HCT116 (cell line): ENCODE data around the gene MYZAP. TPM values are rescaled to one million over a fixed set of nuclear protein-coding genes. Genes with fewer than 3 reads are reported as not detected.

ENCODE experiments used
- ATAC-seq: fragments of 200-7000 bp; cut with Tn5 transposase; 2 replicates; pipeline ENCODE4 v1.9.1; 2020; ENCODE audit warnings: mild to moderate bottlenecking, moderate library complexity
- BruUV-seq: library from RNA; stranded (reverse); fragments of 400-500 nt; replicated peaks from 2 replicates; lab custom pipeline; 2021; lab: Mats Ljungman, UMichigan
- CTCF ChIA-PET: fragments of 300-600 bp; sonication (Branson Sonifier 250); formaldehyde crosslinking; loops from one replicate; lab custom pipeline; 2021; ENCODE audit warnings: antibody characterized with exemption; lab: Charles Lee
- POLR2A ChIA-PET: fragments of 300-600, 350-600 bp; sonication (Branson Sonifier 250); formaldehyde crosslinking; loops from one replicate; lab custom pipeline; 2021; ENCODE audit warnings: antibody characterized with exemption; lab: Charles Lee
- RAD21 ChIA-PET, 2 experiments: fragments of 300-600 bp; sonication (Branson Sonifier 250); formaldehyde crosslinking; loops; one replicate each; lab custom pipeline; 2023; ENCODE audit warnings: low total read pairs in 2 of 2; ENCODE audit not compliant: uncharacterized antibody in 2 of 2, unreplicated experiment in 2 of 2, low non-redundant PET in 1 of 2; lab: Charles Lee
- DNase-seq: peaks from one replicate; pipeline ENCODE4 v3.0.0-alpha.2; 2010; ENCODE audit warnings: low read depth, low spot score
- H2AFZ ChIP-seq: fragments of 200-600 bp; shearing (Covaris generic), sonication (generic); 2 replicates; pipeline ENCODE4 v1.6.1; 2017; ENCODE audit warnings: low read depth, mixed run types, mixed read lengths, antibody characterized with exemption, low read length; ENCODE audit not compliant: poor library complexity, severe bottlenecking
- H3K27ac ChIP-seq: 2 replicates; pipeline ENCODE4 v1.5.1; 2012; ENCODE audit warnings: low read depth, low read length
- H3K27me3 ChIP-seq: fragments of 200-600 bp; sonication (generic); 2 replicates; pipeline ENCODE4 v1.6.1; 2016; ENCODE audit warnings: mixed run types, low read length, mixed read lengths; ENCODE audit not compliant: insufficient read depth
- H3K36me3 ChIP-seq, 2 experiments: fragments of 200-500 bp in 1 of 2; fragments of 200-600 bp in 1 of 2; sonication (Bioruptor generic) in 1 of 2; sonication (generic) in 1 of 2; 2 replicates each; pipeline versions ENCODE4 v1.5.1 to v1.6.1; 2014 to 2016; ENCODE audit warnings: low read length in 2 of 2, inconsistent platforms in 1 of 2, mixed read lengths in 1 of 2, mixed run types in 1 of 2; ENCODE audit not compliant: insufficient read depth in 2 of 2, control insufficient read depth in 1 of 2
- H3K4me1 ChIP-seq, 2 experiments: fragments of 200-600 bp in 1 of 2; sonication (generic) in 1 of 2; 2 replicates each; pipeline versions ENCODE4 v1.5.1 to v1.6.1; 2012 to 2017; ENCODE audit warnings: low read length in 2 of 2, inconsistent platforms in 1 of 2, mild to moderate bottlenecking in 1 of 2, mixed read lengths in 1 of 2, mixed run types in 1 of 2, moderate library complexity in 1 of 2; ENCODE audit not compliant: insufficient read depth in 2 of 2, control insufficient read depth in 1 of 2
- H3K4me2 ChIP-seq: fragments of 200-600 bp; sonication (generic); 2 replicates; pipeline ENCODE4 v1.6.1; 2017; ENCODE audit warnings: mixed run types, low read length, mixed read lengths
- H3K4me3 ChIP-seq, 2 experiments: fragments of 200-600 bp in 1 of 2; sonication (generic) in 1 of 2; replicated peaks in 1 of 2; 2 replicates each; pipeline ENCODE4 v1.5.1; 2011 to 2016; ENCODE audit warnings: low read length in 2 of 2, control low read depth in 1 of 2, low read depth in 1 of 2, mild to moderate bottlenecking in 1 of 2, mixed read lengths in 1 of 2, mixed run types in 1 of 2
- H3K79me2 ChIP-seq: fragments of 200-600 bp; sonication (generic); 2 replicates; pipeline ENCODE4 v1.6.1; 2017; ENCODE audit warnings: mild to moderate bottlenecking, mixed run types, low read length, moderate library complexity, mixed read lengths; ENCODE audit not compliant: insufficient read depth
- H3K9ac ChIP-seq: fragments of 200-600 bp; sonication (generic); 2 replicates; pipeline ENCODE4 v1.6.1; 2016; ENCODE audit warnings: low read length, mixed read lengths
- H3K9me2 ChIP-seq: fragments of 200-600 bp; sonication (generic), shearing (Covaris generic); 2 replicates; pipeline ENCODE4 v1.6.1; 2017; ENCODE audit warnings: mixed run types, mild to moderate bottlenecking, moderate library complexity; ENCODE audit not compliant: insufficient read depth
- H3K9me3 ChIP-seq, 2 experiments: fragments of 200-500 bp in 1 of 2; fragments of 200-600 bp in 1 of 2; sonication (Bioruptor generic) in 1 of 2; sonication (generic) in 1 of 2; 2 replicates each; pipeline ENCODE4 v1.6.1; 2014 to 2017; ENCODE audit warnings: low read length in 2 of 2, mixed read lengths in 2 of 2, inconsistent platforms in 1 of 2, low read depth in 1 of 2, mild to moderate bottlenecking in 1 of 2, mixed run types in 1 of 2, moderate library complexity in 1 of 2; ENCODE audit not compliant: control insufficient read depth in 1 of 2, insufficient read depth in 1 of 2
- H4K20me1 ChIP-seq: fragments of 200-600 bp; sonication (generic), shearing (Covaris generic); 2 replicates; pipeline ENCODE4 v1.6.1; 2017; ENCODE audit warnings: mixed run types, mild to moderate bottlenecking, moderate library complexity; ENCODE audit not compliant: insufficient read depth
- ATF3 ChIP-seq: IDR thresholded peaks from 2 replicates; pipeline ENCODE4 v1.6.1; 2012
- CBX3 ChIP-seq: IDR thresholded peaks from 2 replicates; pipeline ENCODE4 v1.6.1; 2012; ENCODE audit warnings: low read depth
- CEBPB ChIP-seq: IDR thresholded peaks from 2 replicates; pipeline ENCODE4 v1.6.1; 2012; ENCODE audit warnings: low read depth
- CTCF ChIP-seq, 3 experiments: fragments of 200-600 bp in 1 of 3; sonication (generic) in 1 of 3; IDR thresholded peaks in 2 of 3; conservative IDR thresholded peaks in 1 of 3; 2 replicates each; pipeline ENCODE4 v1.5.1; 2012 to 2017; ENCODE audit warnings: low read depth in 2 of 3, low read length in 2 of 3, antibody characterized with exemption in 1 of 3, borderline replicate concordance in 1 of 3, control low read depth in 1 of 3, mild to moderate bottlenecking in 1 of 3, mixed read lengths in 1 of 3, mixed run types in 1 of 3, moderate library complexity in 1 of 3; ENCODE audit not compliant: insufficient read depth in 1 of 3
- EGR1 ChIP-seq: IDR thresholded peaks from 2 replicates; pipeline ENCODE4 v1.6.1; 2012; ENCODE audit warnings: low read depth
- ELF1 ChIP-seq: IDR thresholded peaks from 2 replicates; pipeline ENCODE4 v1.6.1; 2012; ENCODE audit warnings: low read depth, borderline replicate concordance
- EZH2 ChIP-seq: fragments of 200-600 bp; sonication (generic); IDR thresholded peaks from 2 replicates; pipeline ENCODE4 v1.6.1; 2017; ENCODE audit warnings: antibody characterized with exemption, mixed run types
- EZH2phosphoT487 ChIP-seq: fragments of 200-600 bp; IDR thresholded peaks from 2 replicates; pipeline ENCODE4 v1.6.1; 2018; ENCODE audit warnings: antibody characterized with exemption, borderline replicate concordance
- FOSL1 ChIP-seq: IDR thresholded peaks from 2 replicates; pipeline ENCODE4 v1.6.1; 2012; ENCODE audit warnings: low read depth
- MAX ChIP-seq: IDR thresholded peaks from 2 replicates; pipeline ENCODE4 v1.6.1; 2012
- POLR2AphosphoS5 ChIP-seq: IDR thresholded peaks from 2 replicates; pipeline ENCODE4 v1.6.1; 2011; ENCODE audit warnings: mild to moderate bottlenecking, low read depth, low read length, moderate library complexity
- SRF ChIP-seq: IDR thresholded peaks from 2 replicates; pipeline ENCODE4 v1.6.1; 2012; ENCODE audit warnings: low read depth
- TCF7L2 ChIP-seq: IDR thresholded peaks from 2 replicates; pipeline ENCODE4 v1.7.0; 2011; ENCODE audit warnings: borderline replicate concordance, inconsistent platforms; ENCODE audit not compliant: insufficient read depth, insufficient read length; ENCODE audit errors: extremely low read depth
- ZBTB33 ChIP-seq: IDR thresholded peaks from 2 replicates; pipeline ENCODE4 v1.6.1; 2011; ENCODE audit warnings: mild to moderate bottlenecking, low read length, moderate library complexity; ENCODE audit not compliant: insufficient replicate concordance; ENCODE audit errors: extremely low read depth
- ZFX ChIP-seq: fragments of 450-650 bp; IDR thresholded peaks from 2 replicates; pipeline ENCODE4 v1.6.1; 2017
- ZNF274 ChIP-seq: fragments of 200-500 bp; sonication (Bioruptor generic); IDR thresholded peaks from 2 replicates; pipeline ENCODE4 v1.6.1; 2014; ENCODE audit warnings: mild to moderate bottlenecking, low read depth, low read length, inconsistent platforms
- intact Hi-C: fragments of 100-400 bp; cut with micrococcal nuclease; formaldehyde crosslinking; loops from 2 replicates; pipeline ENCODE4 v1.10.0; 2022
- total RNA-seq: library from RNA; stranded (reverse); gene quantifications from one replicate; pipeline ENCODE4 v1.2.1, GENCODE V29; 2021; ENCODE audit not compliant: unreplicated experiment

MYZAP gene
- total RNA-seq, 1 experiment from 2014 or later, result 5.8 TPM

DNA sequence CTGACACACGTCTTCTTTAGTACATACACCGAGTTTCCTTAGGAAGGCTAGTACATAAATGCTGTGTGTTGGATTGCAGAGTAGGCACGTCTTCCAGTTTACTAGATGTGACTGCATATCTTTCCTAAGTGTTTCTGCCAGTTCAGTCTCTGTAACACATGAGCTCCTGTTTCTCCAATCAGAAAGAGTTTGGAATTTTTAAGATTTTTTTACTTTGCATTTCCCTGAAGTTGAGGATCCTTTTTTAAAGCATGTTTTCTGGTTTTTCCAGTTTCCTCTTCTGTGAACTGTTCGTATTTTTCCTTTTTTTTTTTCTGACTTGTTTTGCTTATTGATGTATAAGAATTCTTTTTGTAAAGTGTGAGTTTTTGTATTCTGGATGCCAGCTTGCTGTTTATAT lies 107.3 kb downstream of the MYZAP start (continued):
- TF ChIP-seq ZBTB33, result no peak

DNA sequence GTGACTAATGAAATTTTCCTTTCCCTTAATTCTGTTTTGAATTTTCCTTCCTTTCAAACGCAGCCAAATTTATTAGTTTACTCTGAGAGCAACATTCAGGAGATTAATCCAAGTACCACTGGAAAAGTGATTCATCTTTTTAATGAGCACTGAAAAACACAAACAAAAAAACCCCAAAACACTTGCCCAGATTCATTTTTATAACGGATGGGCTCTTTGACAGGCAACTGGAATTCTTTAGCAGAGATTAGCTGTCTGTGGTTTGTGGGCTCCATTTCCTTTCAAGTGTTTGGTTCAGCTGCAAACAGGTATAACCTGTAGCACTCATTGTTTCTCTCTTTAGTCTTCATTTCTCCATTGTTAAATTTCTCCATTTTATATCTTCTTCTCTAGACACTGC lies 111.7 kb downstream of the MYZAP start:
- TF ChIP-seq POLR2AphosphoS5 (no peak), FOSL1 (no peak), TCF7L2 (no peak), MAX (no peak), ELF1 (no peak), CEBPB (no peak), EGR1 (no peak), EZH2 (no peak), EZH2phosphoT487 (no peak), ATF3 (no peak), SRF (no peak), ZFX (no peak), ZNF274 (no peak), CBX3 (no peak), CTCF (IDR thresholded peaks at IDR 0.05 in 2 of 3, conservative IDR thresholded peaks at IDR 0.05 in 1 of 3; ENCODE audit: borderline replicate concordance in 1 of 3, insufficient read depth in 1 of 3, low read depth in 2 of 3, low read length in 2 of 3) (no peak)
- CTCF ChIA-PET, result no interaction called here
- no peak overlapping the region for H3K9ac ChIP-seq
- H3K4me2 ChIP-seq, result no peak overlapping the region
- BruUV-seq, result no TSS peak
- no peaks in the 10 kb centered on the region for H3K9me3 ChIP-seq
- peaks cover 19% of the 10 kb centered on the region for H3K79me2 ChIP-seq
- no peaks in the 10 kb centered on the region for H4K20me1 ChIP-seq
- no peaks in the 10 kb centered on the region for H3K27me3 ChIP-seq
- RAD21 ChIA-PET, result no interaction called here
- peaks cover 0 to 2% of the 10 kb centered on the region in 2 experiments; a peak in 1 of 4 replicates for H3K36me3 ChIP-seq
- no peak for ATAC-seq
- H2AFZ ChIP-seq, result no peak overlapping the region
- peaks cover 5 to 16% of the 10 kb centered on the region in 2 experiments; a peak in 3 of 4 replicates for H3K4me1 ChIP-seq
- H3K4me3 ChIP-seq, result no peak overlapping the region
- H3K27ac ChIP-seq, result no peak overlapping the region
- no peak for DNase-seq
- POLR2A ChIA-PET, result no interaction called here
- no peaks in the 10 kb centered on the region; the same call in 1 of the 2 replicates for H3K9me2 ChIP-seq
- intact Hi-C loops, result no loop called here
